ENCODE results near the gene ACSS3. TPM values are rescaled to one million over a fixed set of nuclear protein-coding genes. Genes with fewer than 3 reads are reported as not detected.

The ACSS3 gene
- total RNA-seq, 2 experiments from 2014 or later, result not detected

GRCh38 chr12:81270385-81270784 lies 192.5 kb downstream of the ACSS3 start:
- POLR2A ChIA-PET, result no interaction called here
- CTCF ChIA-PET, result no interaction called here

GRCh38 chr12:81274637-81275529 lies 197.0 kb downstream of the ACSS3 start:
- ChIA-PET POLR2A (no interaction called here), CTCF (no interaction called here)

GRCh38 chr12:81284137-81284536 lies 206.3 kb downstream of the ACSS3 start:
- ChIA-PET POLR2A (no interaction called here), CTCF (no interaction called here)

- CTCF ChIA-PET, result no interaction called here
Measured at GRCh38 chr12:81288651-81289050, 210.8 kb downstream of the ACSS3 start.

GRCh38 chr12:81294325-81295190 lies 216.7 kb downstream of the ACSS3 start:
- CTCF ChIA-PET, result no interaction called here
- POLR2A ChIA-PET, result no interaction called here

More at GRCh38 chr12:81288651-81289050, 210.8 kb downstream of the ACSS3 start:
- POLR2A ChIA-PET, result no interaction called here

GRCh38 chr12:81295251-81295650 lies 217.4 kb downstream of the ACSS3 start:
- ChIA-PET CTCF (no interaction called here), POLR2A (no interaction called here)

- ChIA-PET CTCF (no interaction called here), POLR2A (no interaction called here)
Measured at GRCh38 chr12:81296556-81297305, 218.9 kb downstream of the ACSS3 start.

GRCh38 chr12:81297601-81298000 lies 219.7 kb downstream of the ACSS3 start:
- ChIA-PET POLR2A (no interaction called here), CTCF (no interaction called here)

- POLR2A ChIA-PET, result no interaction called here
Measured at GRCh38 chr12:81300454-81300853, 222.6 kb downstream of the ACSS3 start.

GRCh38 chr12:81303935-81304334 lies 226.1 kb downstream of the ACSS3 start:
- ChIA-PET POLR2A (no interaction called here), CTCF (no interaction called here)

More at GRCh38 chr12:81300454-81300853, 222.6 kb downstream of the ACSS3 start:
- CTCF ChIA-PET, result no interaction called here

Other genes starting within 250 kb of the ACSS3 start
- not detected for gene LIN7A, start 140.1 kb upstream of the ACSS3 start, total RNA-seq